Endodermal cell (in vitro differentiated cells): Measurements from ENCODE around the gene UBE2G2. TPM values are rescaled to one million over a fixed set of nuclear protein-coding genes. Genes with fewer than 3 reads are reported as not detected.

Experiments
- DNase-seq: peaks from one replicate; pipeline ENCODE4 v3.0.0-alpha.2; 2017
- H3K27ac ChIP-seq: 2 replicates; pipeline ENCODE4 v1.5.1; 2013; ENCODE audit warnings: mild to moderate bottlenecking, low read depth, low read length, moderate library complexity
- H3K27me3 ChIP-seq: 2 replicates; pipeline ENCODE4 v1.6.1; 2013; ENCODE audit warnings: mild to moderate bottlenecking, low read length, moderate library complexity; ENCODE audit not compliant: insufficient read depth, control insufficient read depth, poor library complexity, severe bottlenecking
- H3K36me3 ChIP-seq: 2 replicates; pipeline ENCODE4 v1.7.0; 2013; ENCODE audit warnings: mild to moderate bottlenecking, low read length, moderate library complexity; ENCODE audit not compliant: control insufficient read depth, insufficient read depth
- H3K4me1 ChIP-seq: one replicate; pipeline ENCODE4 v1.7.0; 2013; ENCODE audit warnings: low read length; ENCODE audit not compliant: control insufficient read depth, insufficient read depth
- H3K4me3 ChIP-seq: 2 replicates; pipeline ENCODE4 v1.5.1; 2013; ENCODE audit warnings: mild to moderate bottlenecking, low read length, moderate library complexity
- H3K9ac ChIP-seq: 2 replicates; pipeline ENCODE4 v1.6.1; 2013; ENCODE audit warnings: mild to moderate bottlenecking, low read length, moderate library complexity; ENCODE audit not compliant: poor library complexity, severe bottlenecking; ENCODE audit errors: extremely low read depth
- H3K9me3 ChIP-seq: 2 replicates; pipeline ENCODE4 v1.6.1; 2013; ENCODE audit warnings: mild to moderate bottlenecking, low read length, moderate library complexity; ENCODE audit not compliant: control insufficient read depth
- H3K27ac Mint-ChIP-seq: 2 replicates; pipeline ENCODE4 v1.8.0; 2020; ENCODE audit warnings: mixed read lengths
- H3K27me3 Mint-ChIP-seq: 2 replicates; pipeline ENCODE4 v1.8.0; 2021; ENCODE audit warnings: mild to moderate bottlenecking, mixed read lengths; ENCODE audit not compliant: insufficient read depth
- H3K36me3 Mint-ChIP-seq: 2 replicates; pipeline ENCODE4 v1.8.0; 2020; ENCODE audit warnings: low read depth, mixed read lengths
- H3K4me1 Mint-ChIP-seq: 2 replicates; pipeline ENCODE4 v1.8.0; 2020; ENCODE audit warnings: mixed read lengths
- H3K4me3 Mint-ChIP-seq: 2 replicates; pipeline ENCODE4 v1.8.0; 2020; ENCODE audit warnings: mild to moderate bottlenecking, moderate library complexity, mixed read lengths
- H3K9me3 Mint-ChIP-seq: 2 replicates; pipeline ENCODE4 v1.8.0; 2020; ENCODE audit warnings: mild to moderate bottlenecking, mixed read lengths
- CTCF ChIP-seq: fragments of 200-600 bp; sonication (generic); conservative IDR thresholded peaks from 2 replicates; pipeline ENCODE4 v1.5.0; 2021; ENCODE audit warnings: antibody characterized with exemption, mild to moderate bottlenecking
- WGBS, 2 experiments: methylation state at CpG; one replicate each; pipeline versions ENCODE4 v1.1.5 to v1.1.7; 2013; ENCODE audit warnings: missing lambda C conversion rate in 2 of 2, mixed read lengths in 1 of 2; ENCODE audit not compliant: insufficient coverage in 1 of 2, insufficient read length in 1 of 2; 5-methylcytosine and 5-hydroxymethylcytosine counted together
- total RNA-seq, 2 donors: library from RNA; stranded (reverse); fragmentation: NEBNext Ultra II Directional in 1 of 2; extraction: Animal tissue kit (Norgen Biotek cat#: 25700) in 1 of 2; gene quantifications; 2 replicates in 1 of 2; 3 replicates in 1 of 2; pipeline ENCODE4 v1.2.1, GENCODE V29; 2021

The UBE2G2 gene
- total RNA-seq, 2 donors from 2014 or later = 84.0 to 84.8 TPM

DNA sequence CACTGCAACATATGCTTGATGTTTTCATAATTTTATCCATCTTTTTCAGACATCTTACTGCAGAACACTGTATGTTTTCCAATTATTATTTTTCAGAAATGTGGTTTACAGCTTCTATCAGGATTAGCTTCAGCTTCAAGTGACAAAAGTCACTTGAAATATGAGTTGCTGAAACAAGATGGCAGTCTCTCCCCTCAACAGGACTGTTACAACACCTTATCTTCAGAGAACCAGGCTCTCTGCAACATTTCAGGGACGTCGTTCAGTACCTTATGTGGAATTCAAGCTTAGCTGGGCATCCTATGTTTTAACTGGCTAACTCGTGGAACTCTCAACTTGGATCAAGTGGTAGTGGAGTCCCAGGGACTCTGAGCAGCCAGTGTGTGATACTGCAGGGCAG, 2.0 kb upstream of the UBE2G2 start:
- Histone ChIP-seq H3K9me3 (peaks cover 4% of the 10 kb centered on the region), H3K27ac (no peak overlapping the region), H3K27me3 (no peaks in the 10 kb centered on the region), H3K9ac (no peak overlapping the region), H3K36me3 (peaks cover 61% of the 10 kb centered on the region), H3K4me3 (no peak overlapping the region), H3K4me1 (no peaks in the 10 kb centered on the region)
- Mint-ChIP-seq H3K27me3 (no peaks in the 10 kb centered on the region), H3K4me3 (no peak overlapping the region), H3K9me3 (no peaks in the 10 kb centered on the region), H3K36me3 (peaks cover 43% of the 10 kb centered on the region), H3K27ac (no peak overlapping the region), H3K4me1 (peaks cover 22% of the 10 kb centered on the region)
- TF ChIP-seq CTCF = no peak
- no peak for DNase-seq
- 89 to 90% methylated on average over 3 of the region's 3 CpGs for WGBS, 2 experiments

DNA sequence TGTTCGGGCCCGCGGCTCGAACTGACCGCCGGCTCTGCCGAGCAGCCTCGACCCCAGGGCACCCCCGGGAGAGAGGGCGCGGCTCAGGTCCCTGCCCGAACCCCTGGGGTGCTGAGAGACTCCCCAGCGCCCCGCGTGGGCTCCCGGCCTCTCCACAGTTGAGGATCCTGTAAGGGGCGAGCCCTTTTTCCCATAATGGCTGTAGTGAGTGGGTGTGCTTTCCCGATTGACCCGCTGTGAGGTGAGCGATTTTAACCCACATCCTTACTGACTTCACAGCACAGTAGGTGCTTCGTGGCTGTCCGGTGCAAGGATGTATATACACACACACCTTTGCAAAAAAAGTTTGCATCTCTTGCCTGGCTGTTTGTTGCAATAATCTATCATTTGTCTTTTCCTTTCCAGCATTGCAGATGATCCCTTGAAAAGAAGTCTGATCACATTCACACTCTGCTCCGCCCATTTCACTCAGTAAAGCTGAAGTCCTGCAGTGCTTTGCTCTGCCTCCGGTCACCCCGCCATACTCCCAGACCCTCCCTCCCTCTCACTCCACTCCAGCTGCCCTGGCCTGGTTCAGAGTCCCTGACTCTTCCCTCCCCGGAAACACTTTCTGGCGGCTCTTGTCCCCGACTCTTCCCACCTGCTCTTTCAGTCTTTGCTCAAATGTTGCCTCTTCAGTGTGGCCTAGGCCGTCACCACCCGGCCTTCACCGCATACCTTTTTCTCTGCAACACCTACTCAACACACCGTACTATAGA, 955 bp upstream of the UBE2G2 start:
- TF ChIP-seq CTCF = no peak
- WGBS, 2 experiments = 21 to 32% methylated on average over 21 to 32 of the region's 32 CpGs
- Histone ChIP-seq H3K9me3 (peaks cover 5% of the 10 kb centered on the region), H3K4me3 (peak overlapping the region; percentile 99), H3K9ac (peak overlapping the region; percentile 85), H3K4me1 (no peaks in the 10 kb centered on the region), H3K27ac (no peak overlapping the region), H3K27me3 (no peaks in the 10 kb centered on the region), H3K36me3 (peaks cover 68% of the 10 kb centered on the region)
- peak overlapping the region; percentile 87 for H3K4me3 Mint-ChIP-seq
- H3K9me3 Mint-ChIP-seq = no peaks in the 10 kb centered on the region
- peak overlapping the region; percentile 11 for H3K27ac Mint-ChIP-seq
- peaks cover 22% of the 10 kb centered on the region for H3K4me1 Mint-ChIP-seq
- no peaks in the 10 kb centered on the region for H3K27me3 Mint-ChIP-seq
- H3K36me3 Mint-ChIP-seq = peaks cover 47% of the 10 kb centered on the region
- peak; percentile 72 for DNase-seq

DNA sequence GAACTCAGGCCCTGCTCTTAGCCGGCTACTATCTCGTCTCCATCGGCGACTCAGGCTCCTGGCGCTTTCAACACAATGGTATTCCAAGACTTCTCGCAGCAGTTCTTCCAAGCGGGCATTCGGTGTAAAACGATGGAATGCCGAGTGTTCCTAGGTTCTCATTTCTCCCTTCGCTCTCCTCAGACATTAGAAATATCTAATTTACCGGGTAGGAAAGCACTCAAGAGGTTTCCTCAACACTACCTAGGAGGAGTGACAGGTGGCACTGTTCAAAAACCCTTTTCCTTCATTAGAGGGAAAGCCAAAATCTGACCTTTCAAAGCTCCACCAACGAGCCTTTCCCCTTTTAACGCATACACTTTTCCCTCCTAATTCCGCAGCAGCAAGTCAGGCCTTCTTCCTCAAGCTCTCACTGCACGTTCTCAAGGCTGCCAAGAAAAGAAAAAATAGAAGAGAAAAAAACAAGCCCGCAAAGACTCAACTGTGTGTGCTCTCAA, 601 bp downstream of the UBE2G2 start:
- DNase-seq = peak; percentile 70
- peak overlapping the region; percentile 61 for H3K27ac ChIP-seq

More for the DNA sequence above, 601 bp downstream of the UBE2G2 start:
- Mint-ChIP-seq H3K4me1 (peaks cover 22% of the 10 kb centered on the region), H3K27ac (peak overlapping the region; percentile 92), H3K4me3 (peak overlapping the region; percentile 87), H3K9me3 (no peaks in the 10 kb centered on the region), H3K36me3 (peaks cover 47% of the 10 kb centered on the region), H3K27me3 (no peaks in the 10 kb centered on the region)
- Histone ChIP-seq H3K4me3 (peak overlapping the region; percentile 99), H3K36me3 (peaks cover 69% of the 10 kb centered on the region), H3K27me3 (no peaks in the 10 kb centered on the region), H3K9me3 (peaks cover 5% of the 10 kb centered on the region), H3K9ac (peak overlapping the region; percentile 85), H3K4me1 (no peaks in the 10 kb centered on the region)
- peak; percentile 69 for TF ChIP-seq CTCF
- WGBS, 2 experiments = 3 to 7% methylated on average over 12 to 17 of the region's 17 CpGs
